GM12892 (cell line): ENCODE data around the gene PTGR2.

ENCODE experiments used
- POLR2A ChIP-seq: IDR thresholded peaks from 2 replicates; pipeline ENCODE4 v1.6.1; 2011; ENCODE audit warnings: low read depth, low read length, control low read depth
- TAF1 ChIP-seq: IDR thresholded peaks from 2 replicates; pipeline ENCODE4 v1.6.1; 2011; ENCODE audit warnings: low read depth, mild to moderate bottlenecking, control low read depth, low read length, borderline replicate concordance

DNA sequence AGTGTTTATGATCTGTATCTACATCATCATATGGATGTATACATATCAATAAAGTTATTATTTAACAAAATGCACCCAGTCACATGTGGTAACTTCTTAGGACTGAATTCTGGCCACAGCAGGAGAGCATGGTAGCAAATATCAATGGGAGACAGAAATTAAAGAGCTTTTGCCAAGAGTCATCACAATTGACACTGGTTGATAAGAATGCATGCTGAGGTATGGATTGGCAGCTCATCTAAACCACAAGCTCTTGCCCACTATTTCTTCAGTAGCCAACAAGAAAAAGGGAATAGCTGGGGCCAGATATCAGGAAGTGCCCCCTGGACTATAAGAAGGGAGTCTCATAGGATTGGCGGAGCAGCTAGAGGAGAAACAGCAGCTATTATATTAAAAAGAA lies 9.4 kb upstream of the PTGR2 start:
- TF ChIP-seq POLR2A: no peak
- no peak for TF ChIP-seq TAF1
